ENCODE measurements around the gene TMEM201. TPM values are rescaled to one million over a fixed set of nuclear protein-coding genes. Genes with fewer than 3 reads are reported as not detected.

TMEM201 gene
- total and polyA plus RNA-seq, 2 of the 4 experiments (the other 2 are of a cell fraction) = 1.3 to 8.7 TPM

GRCh38 chr1:9593147-9593491, 4.4 kb downstream of the TMEM201 start:
- Histone ChIP-seq H2BK120ac (ENCODE audit: low read depth, low read length) (no peak overlapping the region), H3K36me3 (ENCODE audit: control insufficient read depth, insufficient read depth, low read length) (peaks cover 10% of the 10 kb centered on the region; the same call in 1 of the 2 replicates), H3K79me1 (ENCODE audit: low read depth in 1 of 2, low read length in 2 of 2) (peaks cover 21 to 78% of the 10 kb centered on the region in 2 experiments), H3K4me3 (ENCODE audit: insufficient read depth, low read depth, low read length) (no peak overlapping the region), H2AK9ac (replicated peaks; ENCODE audit: low read depth, low read length, poor library complexity) (peak overlapping the region; percentile 93), H2BK5ac (ENCODE audit: low read depth, low read length, poor library complexity, severe bottlenecking) (no peak overlapping the region), H4K8ac (ENCODE audit: low read depth in 2 of 2, low read length in 2 of 2) (peak overlapping the region in 1 of 2 experiments; percentile 53; a peak in 2 of 4 replicates), H3K14ac (replicated peaks; ENCODE audit: low read depth, low read length) (no peak overlapping the region; the same call in 1 of the 2 replicates), H3K56ac (ENCODE audit: extremely low read depth, insufficient read depth, low read length) (no peak overlapping the region), H3K23ac (ENCODE audit: low read depth, low read length) (peak overlapping the region; percentile 64; the same call in 1 of the 2 replicates), H4K5ac (ENCODE audit: low read depth, low read length) (no peak overlapping the region; the same call in 1 of the 2 replicates), H3K4ac (ENCODE audit: low read depth, low read length) (peak overlapping the region; percentile 7), H3K4me2 (ENCODE audit: low read depth, low read length) (no peak overlapping the region), H4K20me1 (ENCODE audit: insufficient read depth, low read length) (peaks cover 45% of the 10 kb centered on the region), H3K18ac (ENCODE audit: low read depth, low read length) (no peak overlapping the region; the same call in 1 of the 2 replicates), H2AK5ac (ENCODE audit: low read depth, low read length) (no peak overlapping the region), H3K27ac (ENCODE audit: insufficient read depth, low read length) (no peak overlapping the region), H3K9ac (ENCODE audit: low read depth, low read length) (no peak overlapping the region), H2AFZ (replicated peaks; ENCODE audit: low read length, poor library complexity) (peak overlapping the region; percentile 89), H3K9me1 (ENCODE audit: insufficient read depth, low read length) (peaks cover 21% of the 10 kb centered on the region), H2BK20ac (ENCODE audit: low read depth, low read length) (no peak overlapping the region), H3K27me3 (ENCODE audit: control insufficient read depth, insufficient read depth, low read length) (no peaks in the 10 kb centered on the region), H3K4me1 (ENCODE audit: control insufficient read depth, insufficient read depth, low read length) (peaks cover 17% of the 10 kb centered on the region), H3K9me3 (ENCODE audit: control insufficient read depth, insufficient read depth, low read length) (no peaks in the 10 kb centered on the region), H4K91ac (ENCODE audit: insufficient read depth, low read depth, low read length) (0 out of 2 replicates have a peak overlapping the region, but pooled peaks have one; percentile 6), H2BK15ac (ENCODE audit: low read depth, low read length) (no peak overlapping the region)
- TF ChIP-seq RAD21 (IDR thresholded peaks at IDR 0.05; ENCODE audit: low read length) (no peak), CEBPB (IDR thresholded peaks at IDR 0.05; ENCODE audit: low read depth, low read length) (no peak), RFX5 (IDR thresholded peaks at IDR 0.05; ENCODE audit: low read depth, low read length) (no peak), USF2 (IDR thresholded peaks at IDR 0.05; ENCODE audit: low read depth, low read length) (no peak)
- in situ Hi-C loops (cut with MboI; ENCODE audit: low sequenced_read_pairs) (no loop called here), dilution Hi-C loops (cut with HindIII; ENCODE audit: low sequenced_read_pairs, unreplicated experiment) (no loop called here), intact Hi-C loops (cut with micrococcal nuclease) (no loop called here)
- ChIA-PET CTCF (interaction anchor here (1.6 kb wide), 1 partner anchor 23 kb away, joined by 5 read pairs; no protein-coding TSS in a partner anchor), POLR2A (ENCODE audit: unreplicated experiment) (no interaction called here)
- ATAC-seq (ENCODE audit: low read depth) = no peak
- no TSS peak for BruUV-seq (replicated peaks)
- WGBS, 2 experiments (ENCODE audit: extremely low coverage in 2 of 2, insufficient read length in 1 of 2) = 72% methylated on average over 4 of the region's 9 CpGs; no CpG with 5 or more reads in 1 of the 2 experiments
- no peak for DNase-seq

Measured in IMR-90 (cell line).